DND-41 (cell line): ENCODE results near the gene KRT7.

Experiments
- CTCF ChIP-seq: IDR thresholded peaks from 2 replicates; pipeline ENCODE4 v1.5.1; 2012; ENCODE audit warnings: borderline replicate concordance, low read length, moderate library complexity, mild to moderate bottlenecking; ENCODE audit not compliant: poor library complexity, severe bottlenecking; ENCODE audit errors: extremely low read depth
- EZH2 ChIP-seq: IDR thresholded peaks from 3 replicates; pipeline ENCODE4 v1.6.1; 2012; ENCODE audit warnings: borderline replicate concordance, low read depth, mild to moderate bottlenecking, moderate library complexity, low read length, inconsistent platforms; ENCODE audit not compliant: severe bottlenecking

- TF ChIP-seq EZH2: no peak
- TF ChIP-seq CTCF: no peak
These were observed 15.8 kb upstream of the KRT7 start for GRCh38 chr12:52217223-52217622.
